Stomach (tissue), 9 donors: ENCODE measurements around the gene PRND. TPM values are rescaled to one million over a fixed set of nuclear protein-coding genes. Genes with fewer than 3 reads are reported as not detected.
"Not testable (repeated sequence)": the region's sequence is repeated elsewhere in the genome, so short reads cannot be mapped to it uniquely, and the experiment has no call there.

Source experiments
- DNase-seq, 2 donors: peaks; one replicate each; pipeline versions ENCODE4 v3.0.0 to v3.0.0-alpha.2; 2013 to 2019
- H3K27ac ChIP-seq, 5 donors: fragments of 200-600 bp in 4 of 5; sonication (generic) in 4 of 5; one replicate each; pipeline ENCODE4 v1.5.1; 2013 to 2019; ENCODE audit warnings: mild to moderate bottlenecking in 1 of 5, moderate library complexity in 1 of 5
- H3K27me3 ChIP-seq, 3 donors: fragments of 200-600 bp; sonication (generic); one replicate each; pipeline ENCODE4 v1.5.1; 2017 to 2019; ENCODE audit warnings: mixed run types in 1 of 3
- H3K36me3 ChIP-seq, 4 donors: fragments of 200-600 bp; sonication (generic); 1 replicate in 3 of 4; 2 replicates in 1 of 4; pipeline ENCODE4 v1.5.1; 2016 to 2019
- H3K4me1 ChIP-seq, 4 donors: fragments of 200-600 bp; sonication (generic); one replicate each; pipeline ENCODE4 v1.5.1; 2016 to 2019
- H3K4me3 ChIP-seq, 4 donors: fragments of 200-600 bp; sonication (generic) in 3 of 4; one replicate each; pipeline ENCODE4 v1.5.1; 2016 to 2019; ENCODE audit warnings: mild to moderate bottlenecking in 1 of 4
- H3K9me3 ChIP-seq, 4 donors: fragments of 200-600 bp; sonication (generic); one replicate each; pipeline ENCODE4 v1.5.1; 2016 to 2019
- EP300 ChIP-seq: sonication (generic); formaldehyde crosslinking; IDR thresholded peaks from one replicate; pipeline ENCODE4 v1.6.1; 2017; ENCODE audit warnings: antibody characterized with exemption
- POLR2A ChIP-seq, 4 donors: fragments of 450-650 bp; IDR thresholded peaks; one replicate each; pipeline ENCODE4 v1.6.1; 2016; ENCODE audit warnings: antibody characterized with exemption in 4 of 4, control low read depth in 2 of 4, mild to moderate bottlenecking in 1 of 4, moderate library complexity in 1 of 4
- POLR2AphosphoS5 ChIP-seq, 3 donors: sonication (generic); formaldehyde crosslinking; IDR thresholded peaks; one replicate each; pipeline ENCODE4 v1.6.1; 2016; ENCODE audit warnings: antibody characterized with exemption in 3 of 3
- WGBS, 5 donors: extraction: QIAGEN DNeasy Blood & Tissue Kit in 3 of 5; methylation state at CpG; one replicate each; pipeline versions ENCODE4 v1.1.5 to v1.1.7; 2013 to 2018; 5-methylcytosine and 5-hydroxymethylcytosine counted together
- intact Hi-C: fragments of 100-400 bp; cut with DNase I; formaldehyde crosslinking; loops from one replicate; pipeline ENCODE4 v1.15.1; 2023; ENCODE audit warnings: low total_unique reads
- polyA plus RNA-seq, 3 donors: library from polyadenylated mRNA; stranded (reverse); fragments of 200-250 nt; gene quantifications; one replicate each; pipeline ENCODE4 v1.2.3, GENCODE V29; 2013
- total RNA-seq, 5 donors: library from RNA; depleted of rRNA; stranded (reverse); fragments of >200 nt; gene quantifications; one replicate each; pipeline versions ENCODE4 v1.1.0 to v1.2.3, GENCODE V29; 2014 to 2016
- TF ChIP-seq, protein P1 (sequence below), 7 experiments: fragments of 450-650 bp in 4 of 7; fragments of 200-600 bp in 3 of 7; sonication (generic) in 3 of 7; IDR thresholded peaks; one replicate each; pipeline ENCODE4 v1.5.1; 2016 to 2019; ENCODE audit warnings: antibody characterized with exemption in 7 of 7, control low read depth in 2 of 7, mild to moderate bottlenecking in 1 of 7
- donor health status: healthy with polysubstance abuse.
- donor health status: Bipolar disorder and iron deficiency.
- donor health status: healthy.

The PRND gene
- total and polyA plus RNA-seq, 8 donors, result 0.03 to 1.1 TPM; not detected in 6

DNA sequence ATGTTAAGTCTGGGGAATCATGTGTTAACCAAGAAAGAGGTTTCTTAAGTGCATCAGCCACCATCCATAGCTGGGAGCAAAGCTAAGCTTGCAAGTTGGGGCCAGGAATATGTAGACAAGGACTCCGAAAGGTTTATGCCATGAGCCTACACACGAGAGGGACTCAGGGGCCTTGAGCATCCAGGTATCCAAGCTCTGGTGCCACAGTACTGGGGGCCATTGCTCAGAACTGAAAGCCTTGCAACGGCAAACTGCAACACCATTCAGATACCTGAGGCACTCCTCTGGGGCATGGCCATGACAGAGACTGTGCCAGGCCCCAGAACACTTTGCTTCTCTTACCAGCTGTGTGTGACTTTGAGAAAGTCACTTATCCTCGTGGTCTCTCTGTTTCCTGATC is 27.6 kb downstream of the PRND start:
- H3K4me3 ChIP-seq, result no peak overlapping the region
- H3K9me3 ChIP-seq, result peaks cover 0 to 9% (median 2%) of the 10 kb centered on the region in 4 donors
- no peaks in the 10 kb centered on the region for H3K4me1 ChIP-seq
- TF ChIP-seq, protein P1, sequence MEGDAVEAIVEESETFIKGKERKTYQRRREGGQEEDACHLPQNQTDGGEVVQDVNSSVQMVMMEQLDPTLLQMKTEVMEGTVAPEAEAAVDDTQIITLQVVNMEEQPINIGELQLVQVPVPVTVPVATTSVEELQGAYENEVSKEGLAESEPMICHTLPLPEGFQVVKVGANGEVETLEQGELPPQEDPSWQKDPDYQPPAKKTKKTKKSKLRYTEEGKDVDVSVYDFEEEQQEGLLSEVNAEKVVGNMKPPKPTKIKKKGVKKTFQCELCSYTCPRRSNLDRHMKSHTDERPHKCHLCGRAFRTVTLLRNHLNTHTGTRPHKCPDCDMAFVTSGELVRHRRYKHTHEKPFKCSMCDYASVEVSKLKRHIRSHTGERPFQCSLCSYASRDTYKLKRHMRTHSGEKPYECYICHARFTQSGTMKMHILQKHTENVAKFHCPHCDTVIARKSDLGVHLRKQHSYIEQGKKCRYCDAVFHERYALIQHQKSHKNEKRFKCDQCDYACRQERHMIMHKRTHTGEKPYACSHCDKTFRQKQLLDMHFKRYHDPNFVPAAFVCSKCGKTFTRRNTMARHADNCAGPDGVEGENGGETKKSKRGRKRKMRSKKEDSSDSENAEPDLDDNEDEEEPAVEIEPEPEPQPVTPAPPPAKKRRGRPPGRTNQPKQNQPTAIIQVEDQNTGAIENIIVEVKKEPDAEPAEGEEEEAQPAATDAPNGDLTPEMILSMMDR (IDR thresholded peaks at IDR 0.05), result no peak
- TF ChIP-seq POLR2AphosphoS5 (IDR thresholded peaks at IDR 0.05), result no peak
- no peak overlapping the region for H3K27ac ChIP-seq
- DNase-seq, result no peak
- WGBS, 5 donors, result 53 to 74% (median 69%) methylated on average over 4 of the region's 4 CpGs
- intact Hi-C loops, result no loop called here
- no peaks in the 10 kb centered on the region for H3K36me3 ChIP-seq
- H3K27me3 ChIP-seq, result peaks cover 0 to 23% (median 0%) of the 10 kb centered on the region in 3 donors

DNA sequence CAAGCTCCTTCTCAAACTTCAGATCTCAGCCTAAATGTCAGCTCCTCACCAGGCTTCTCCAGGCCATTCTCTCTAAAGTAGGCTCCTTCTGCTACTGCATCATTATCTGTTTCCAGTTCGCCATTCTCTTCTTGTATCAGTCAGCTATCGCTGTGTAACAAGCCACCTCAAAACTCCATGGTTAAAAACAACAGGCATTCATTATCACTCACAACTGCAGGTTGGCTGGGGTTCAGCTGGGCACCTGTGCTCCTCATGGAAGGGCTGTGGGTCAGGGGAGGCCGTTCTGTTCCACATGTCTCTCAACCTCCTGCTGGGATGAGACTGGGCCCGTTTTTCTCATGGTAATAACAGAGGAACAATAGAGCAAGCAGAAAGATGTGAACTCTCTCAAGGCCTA is 28.7 kb downstream of the PRND start:
- Histone ChIP-seq H3K9me3 (peaks cover 0 to 9% (median 2%) of the 10 kb centered on the region in 4 donors), H3K4me3 (no peak overlapping the region), H3K27me3 (peaks cover 0 to 23% (median 0%) of the 10 kb centered on the region in 3 donors), H3K27ac (no peak overlapping the region), H3K4me1 (no peaks in the 10 kb centered on the region), H3K36me3 (no peaks in the 10 kb centered on the region)
- no peak for DNase-seq
- TF ChIP-seq, protein P1 (IDR thresholded peaks at IDR 0.05), result no peak
- no peak for TF ChIP-seq POLR2A (IDR thresholded peaks at IDR 0.05)
- no peak for TF ChIP-seq EP300
- no peak for TF ChIP-seq POLR2AphosphoS5 (IDR thresholded peaks at IDR 0.05)
- intact Hi-C loops, result no loop called here
- 55 to 68% (median 61%) methylated on average over 4 of the region's 4 CpGs for WGBS, 5 donors

GRCh38 chr20:4759100-4759884 is 37.6 kb downstream of the PRND start:
- H3K4me1 ChIP-seq, result peaks cover 0 to 18% (median 9%) of the 10 kb centered on the region in 4 donors
- H3K27ac ChIP-seq, H3K9me3 ChIP-seq, intact Hi-C loops, H3K36me3 ChIP-seq, H3K4me3 ChIP-seq: not testable (repeated sequence)
- H3K27me3 ChIP-seq, result peaks cover 0 to 15% (median 4%) of the 10 kb centered on the region in 3 donors
- 57 to 62% (median 59%) methylated on average over 16 of the region's 16 CpGs for WGBS, 5 donors
- peak; percentile 24 to 32 for DNase-seq

- H3K9me3 ChIP-seq, result no peaks in the 10 kb centered on the region
- H3K4me3 ChIP-seq, result no peak overlapping the region
- H3K36me3 ChIP-seq, result no peaks in the 10 kb centered on the region
- intact Hi-C loops, result no loop called here
- DNase-seq, result no peak
- peaks cover 0 to 18% (median 9%) of the 10 kb centered on the region in 4 donors for H3K4me1 ChIP-seq
- no peak overlapping the region for H3K27ac ChIP-seq
- no peak for TF ChIP-seq POLR2AphosphoS5 (IDR thresholded peaks at IDR 0.05)
- TF ChIP-seq EP300, result no peak
- TF ChIP-seq, protein P1 (IDR thresholded peaks at IDR 0.05), result no peak
- TF ChIP-seq POLR2A (IDR thresholded peaks at IDR 0.05), result no peak
- WGBS, 5 donors, result 77 to 86% (median 79%) methylated on average over 10 of the region's 10 CpGs
- H3K27me3 ChIP-seq, result peaks cover 0 to 15% (median 4%) of the 10 kb centered on the region in 3 donors
Measured at GRCh38 chr20:4763261-4763660, 41.6 kb downstream of the PRND start.
